ENCODE data around the gene AKAP6.

GRCh38 chr14:32666308-32666707 is 337.2 kb downstream of the AKAP6 start:
- TF ChIP-seq, protein P1, sequence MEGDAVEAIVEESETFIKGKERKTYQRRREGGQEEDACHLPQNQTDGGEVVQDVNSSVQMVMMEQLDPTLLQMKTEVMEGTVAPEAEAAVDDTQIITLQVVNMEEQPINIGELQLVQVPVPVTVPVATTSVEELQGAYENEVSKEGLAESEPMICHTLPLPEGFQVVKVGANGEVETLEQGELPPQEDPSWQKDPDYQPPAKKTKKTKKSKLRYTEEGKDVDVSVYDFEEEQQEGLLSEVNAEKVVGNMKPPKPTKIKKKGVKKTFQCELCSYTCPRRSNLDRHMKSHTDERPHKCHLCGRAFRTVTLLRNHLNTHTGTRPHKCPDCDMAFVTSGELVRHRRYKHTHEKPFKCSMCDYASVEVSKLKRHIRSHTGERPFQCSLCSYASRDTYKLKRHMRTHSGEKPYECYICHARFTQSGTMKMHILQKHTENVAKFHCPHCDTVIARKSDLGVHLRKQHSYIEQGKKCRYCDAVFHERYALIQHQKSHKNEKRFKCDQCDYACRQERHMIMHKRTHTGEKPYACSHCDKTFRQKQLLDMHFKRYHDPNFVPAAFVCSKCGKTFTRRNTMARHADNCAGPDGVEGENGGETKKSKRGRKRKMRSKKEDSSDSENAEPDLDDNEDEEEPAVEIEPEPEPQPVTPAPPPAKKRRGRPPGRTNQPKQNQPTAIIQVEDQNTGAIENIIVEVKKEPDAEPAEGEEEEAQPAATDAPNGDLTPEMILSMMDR (IDR thresholded peaks at IDR 0.05), result no peak
- TF ChIP-seq POLR2A (IDR thresholded peaks at IDR 0.05), result no peak
- no peak for TF ChIP-seq POLR2AphosphoS5 (IDR thresholded peaks at IDR 0.05)
- TF ChIP-seq EP300 (IDR thresholded peaks at IDR 0.05), result no peak
